ENCODE results near the gene PITHD1.
"Not testable (repeated sequence)": the region's sequence is repeated elsewhere in the genome, so short reads cannot be mapped to it uniquely, and the experiment has no call there.

Gene PITHD1, protein sequence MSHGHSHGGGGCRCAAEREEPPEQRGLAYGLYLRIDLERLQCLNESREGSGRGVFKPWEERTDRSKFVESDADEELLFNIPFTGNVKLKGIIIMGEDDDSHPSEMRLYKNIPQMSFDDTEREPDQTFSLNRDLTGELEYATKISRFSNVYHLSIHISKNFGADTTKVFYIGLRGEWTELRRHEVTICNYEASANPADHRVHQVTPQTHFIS

DNA sequence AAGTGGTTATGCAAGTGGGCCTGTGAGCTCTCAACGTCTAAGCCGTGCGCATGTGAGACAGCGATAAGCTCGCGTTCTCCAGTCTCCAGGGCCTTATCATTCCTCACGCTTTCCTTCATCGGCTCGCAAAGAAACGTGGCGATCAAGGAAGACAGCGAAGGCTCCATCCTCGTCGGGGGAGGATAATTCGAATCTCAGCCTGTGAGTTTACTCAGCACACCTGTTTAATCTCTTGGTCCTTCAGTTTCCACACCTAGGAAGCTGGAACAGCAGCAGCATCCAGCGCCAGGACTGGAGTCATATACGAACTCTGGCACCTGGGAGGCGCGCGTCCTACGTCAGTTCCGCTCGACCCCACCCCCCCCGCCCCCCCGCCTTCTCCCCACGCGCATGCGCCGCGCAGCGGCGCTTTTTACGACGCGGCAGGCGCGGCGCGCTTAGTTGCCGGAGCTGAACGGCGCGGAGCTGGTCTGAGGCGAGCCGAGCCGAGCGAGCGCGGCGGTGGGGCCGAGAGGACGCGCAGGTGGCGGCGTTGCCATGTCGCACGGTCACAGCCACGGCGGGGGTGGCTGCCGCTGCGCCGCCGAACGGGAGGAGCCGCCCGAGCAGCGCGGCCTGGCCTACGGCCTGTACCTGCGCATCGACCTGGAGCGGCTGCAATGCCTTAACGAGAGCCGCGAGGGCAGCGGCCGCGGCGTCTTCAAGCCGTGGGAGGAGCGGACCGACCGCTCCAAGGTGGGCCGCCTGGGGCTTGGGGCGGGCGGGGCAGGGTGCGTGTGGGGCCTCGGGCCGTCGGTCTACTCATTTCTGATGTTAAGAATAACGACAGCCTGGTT, at the start of gene PITHD1:
TSS of gene PITHD1 (plus strand) at position 440 of the 836 bp plus-strand sequence. CDS start at position 538, 98 bp downstream.
- peak; percentile 49 for DNase-seq (ENCODE audit: low read depth)

GRCh38 chr1:23732363-23733224, 45.6 kb upstream of the PITHD1 start:
- DNase-seq (ENCODE audit: low read depth): no peak

DNA sequence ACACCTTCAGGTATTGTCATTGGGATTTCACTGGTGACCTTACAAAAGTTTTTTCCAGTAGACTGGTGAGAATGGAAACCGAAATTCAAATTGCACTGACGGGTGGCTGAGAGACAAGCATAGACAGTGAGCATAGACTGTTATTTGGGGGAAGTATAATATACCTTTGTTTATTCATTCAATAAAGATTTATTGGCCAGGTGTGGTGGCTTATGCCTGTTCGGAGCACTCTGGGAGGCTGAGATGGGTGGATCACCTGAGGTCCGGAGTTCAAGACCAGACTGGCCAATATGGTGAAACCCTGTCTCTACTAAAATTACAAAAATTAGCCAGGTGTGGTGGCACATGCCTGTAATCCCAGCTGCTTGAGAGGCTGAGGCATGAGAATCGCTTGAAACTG, 44.9 kb upstream of the PITHD1 start:
- not testable (repeated sequence) for DNase-seq (ENCODE audit: low read depth)

- no peak for DNase-seq (ENCODE audit: low read depth)
Observed at GRCh38 chr1:23736437-23737134, 41.6 kb upstream of the PITHD1 start.

GRCh38 chr1:23741609-23742008, 36.6 kb upstream of the PITHD1 start:
- no peak for DNase-seq (ENCODE audit: low read depth)

- no peak for DNase-seq (ENCODE audit: low read depth)
Observed at GRCh38 chr1:23742670-23743286, 35.4 kb upstream of the PITHD1 start.

- DNase-seq (ENCODE audit: low read depth): peak; percentile 56
Observed at GRCh38 chr1:23743287-23744152, 34.7 kb upstream of the PITHD1 start, which contains the start of gene ELOA. Gene ELOA, plus strand, starts transcription at chr1:23743471. Its CDS starts 33 bp downstream, at chr1:23743504.

- no peak for DNase-seq (ENCODE audit: low read depth)
Observed at GRCh38 chr1:23745515-23745914, 32.7 kb upstream of the PITHD1 start.

DNA sequence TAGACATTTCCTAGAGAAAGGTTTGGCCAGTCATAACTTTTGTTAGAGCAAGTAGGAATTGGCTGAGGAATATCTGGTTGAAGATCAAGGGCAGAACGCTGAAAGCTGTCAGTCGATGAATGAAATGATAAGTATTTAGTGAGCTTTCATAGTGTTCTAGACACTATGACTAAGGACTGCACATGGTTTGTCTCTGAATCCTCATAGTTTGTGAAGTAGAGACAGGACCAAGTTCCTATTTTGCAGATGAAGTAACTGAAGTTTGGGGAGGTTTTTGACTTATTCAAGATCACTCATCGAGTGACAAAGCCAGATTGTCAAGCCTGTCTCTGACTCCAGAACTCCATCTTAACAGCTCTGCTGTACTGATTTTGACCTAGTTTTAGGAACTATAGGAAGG, 30.2 kb upstream of the PITHD1 start:
- DNase-seq (ENCODE audit: low read depth): no peak

- DNase-seq (ENCODE audit: low read depth): no peak
Observed at GRCh38 chr1:23751050-23751814, 27.0 kb upstream of the PITHD1 start.

DNA sequence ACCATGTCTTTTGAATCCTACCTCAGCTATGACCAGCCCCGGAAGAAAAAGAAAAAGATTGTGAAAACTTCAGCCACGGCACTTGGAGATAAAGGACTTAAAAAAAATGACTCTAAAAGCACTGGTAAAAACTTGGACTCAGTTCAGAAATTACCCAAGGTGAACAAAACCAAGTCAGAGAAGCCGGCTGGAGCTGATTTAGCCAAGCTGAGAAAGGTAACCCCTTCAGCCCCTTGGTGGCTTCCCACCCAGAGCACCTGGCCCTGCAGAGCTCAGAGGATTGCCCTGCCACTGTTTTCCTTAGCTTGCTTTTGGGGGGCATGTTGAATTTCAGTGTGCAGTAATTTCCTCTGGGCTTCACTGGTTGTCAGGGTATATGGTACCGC, 26.4 kb upstream of the PITHD1 start:
- no peak for DNase-seq (ENCODE audit: low read depth)

DNA sequence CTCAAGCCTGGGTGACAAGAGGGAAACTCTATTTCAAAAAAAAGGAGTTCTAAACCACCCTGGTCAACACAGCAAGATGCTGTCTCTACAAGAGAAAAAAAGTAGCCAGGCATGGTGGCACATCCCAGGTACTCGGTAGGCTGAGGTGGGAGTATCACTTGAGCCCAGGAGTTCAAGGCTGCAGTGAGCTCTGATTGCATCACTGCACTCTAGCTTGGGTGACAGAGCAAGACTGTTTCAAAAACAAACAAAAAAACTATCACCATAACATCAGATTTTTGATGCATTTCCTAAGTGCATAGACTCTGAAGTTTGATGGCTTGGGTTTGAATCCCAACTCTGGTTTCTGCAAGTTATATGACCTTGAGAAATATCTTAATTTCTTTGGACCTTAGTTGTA, 25.3 kb upstream of the PITHD1 start:
- no peak for DNase-seq (ENCODE audit: low read depth)

GRCh38 chr1:23756676-23757075, 21.5 kb upstream of the PITHD1 start:
- no peak for DNase-seq (ENCODE audit: low read depth)

DNA sequence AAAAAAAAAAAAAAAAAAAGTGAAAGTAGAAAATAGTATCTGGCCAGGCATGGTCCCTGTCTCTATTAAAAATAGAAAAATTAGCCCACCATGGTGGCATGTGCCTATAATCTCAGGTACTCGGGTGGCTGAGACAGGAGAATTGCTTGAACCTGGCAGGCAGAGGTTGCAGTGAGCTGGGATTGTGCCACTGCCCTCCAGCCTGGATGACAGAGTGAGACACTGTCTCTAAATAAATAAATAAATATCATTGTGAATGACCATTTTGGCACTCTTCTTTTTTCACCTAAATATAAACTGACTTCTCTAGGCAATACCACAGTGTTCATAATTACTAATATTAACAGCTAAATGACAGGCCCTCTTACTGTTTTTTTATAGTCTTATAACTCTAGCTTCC, 20.4 kb upstream of the PITHD1 start:
- no peak for DNase-seq (ENCODE audit: low read depth)

DNA sequence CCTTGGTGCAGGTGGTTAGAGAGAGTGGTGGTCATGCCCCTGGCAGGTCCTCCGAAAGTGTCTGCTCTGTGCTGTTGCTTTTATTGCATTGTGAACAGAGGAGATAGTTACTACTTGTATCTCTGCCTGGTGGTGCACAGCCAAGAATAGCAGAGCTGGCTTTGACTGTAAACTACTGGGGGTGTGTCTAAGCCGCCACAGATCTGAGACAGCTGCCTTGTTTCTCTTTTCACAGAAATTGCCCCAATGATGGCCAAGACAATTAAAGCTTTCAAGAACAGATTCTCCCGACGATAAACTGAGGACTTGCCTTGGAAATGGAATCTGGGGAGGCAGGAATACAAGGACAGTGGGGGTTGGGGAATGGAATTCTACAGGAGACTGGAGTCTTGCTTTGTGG, 18.9 kb upstream of the PITHD1 start:
- no peak for DNase-seq (ENCODE audit: low read depth)

DNA sequence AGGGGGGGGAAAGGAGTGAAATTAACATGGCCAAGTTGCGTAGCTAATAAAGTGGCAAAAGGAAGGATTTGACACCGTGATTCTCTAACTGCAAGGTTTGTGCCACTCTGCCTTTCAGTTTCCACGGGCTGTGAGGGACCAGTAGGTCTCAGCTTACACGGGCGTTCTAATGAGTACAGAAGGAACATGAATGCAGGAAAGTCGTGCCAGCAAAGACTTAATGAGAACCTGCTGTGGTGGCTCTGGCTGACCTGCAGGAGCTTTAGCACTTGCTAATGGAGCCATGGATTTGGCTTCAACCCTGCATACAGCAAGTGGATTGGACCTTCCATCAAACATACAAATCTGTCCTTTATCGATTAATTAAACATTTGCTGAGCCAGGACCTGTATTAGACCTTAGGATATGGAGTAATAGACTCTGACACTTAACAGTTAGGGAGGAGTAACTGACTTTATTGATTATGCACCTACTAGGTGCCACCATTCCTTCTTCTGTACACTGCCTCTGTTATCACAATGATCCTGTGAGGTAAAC, 15.1 kb upstream of the PITHD1 start:
- DNase-seq (ENCODE audit: low read depth): no peak

- DNase-seq (ENCODE audit: low read depth): no peak
Observed at GRCh38 chr1:23768733-23769132, 9.5 kb upstream of the PITHD1 start.

DNA sequence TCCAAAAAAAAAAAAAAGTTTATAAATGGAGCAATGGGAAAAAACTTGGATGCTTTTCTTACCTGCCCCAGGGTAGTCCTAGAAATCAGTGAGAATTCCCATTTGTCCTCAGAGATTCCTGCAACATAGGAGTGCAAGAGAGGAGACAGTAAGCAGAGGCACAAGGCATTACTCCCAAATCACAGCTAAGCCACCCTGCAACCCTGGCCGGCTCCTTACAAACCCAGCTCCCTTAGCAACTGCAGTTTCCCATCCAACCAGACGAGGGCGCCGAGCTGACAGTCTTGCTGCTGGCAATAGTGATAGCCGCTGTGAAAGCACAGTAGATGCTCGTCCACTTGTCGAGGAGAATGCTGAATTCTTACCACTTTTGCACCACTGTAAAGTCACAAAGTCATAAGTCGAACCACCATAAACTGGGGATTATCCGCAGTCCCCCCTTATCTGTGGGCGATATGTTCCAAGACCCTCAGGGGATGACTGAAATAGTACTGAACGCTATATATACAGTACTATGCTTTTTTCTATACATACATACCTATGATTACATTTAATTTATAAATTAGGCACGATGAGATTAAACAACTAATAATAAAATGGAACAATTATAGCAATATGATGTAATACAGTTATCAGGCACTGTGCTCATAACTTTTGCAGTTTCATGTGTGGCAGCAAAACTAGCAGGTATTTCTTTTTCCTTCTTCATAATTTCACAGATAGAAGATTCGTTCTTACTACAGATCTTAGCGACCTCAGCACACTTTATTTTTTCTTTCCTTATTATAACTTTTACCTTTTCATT, 6.0 kb upstream of the PITHD1 start:
- peak; percentile 86 for DNase-seq (ENCODE audit: low read depth)

- no peak for DNase-seq (ENCODE audit: low read depth)
Observed at GRCh38 chr1:23772854-23773242, 5.4 kb upstream of the PITHD1 start.

All from stimulated activated CD8-positive, alpha-beta memory T cell treated with anti-CD3 and anti-CD28 coated beads, Interleukin-15, amount 100 ng/mL, for 1 hour (primary cell).